GM19467 (cell line): ENCODE data around the gene FAT4.

Source experiments
- ATAC-seq: cut with Tn5 transposase; IDR thresholded peaks from one replicate; pipeline ENCODE4 v1.9.1; 2021; ENCODE audit warnings: mild to moderate bottlenecking, moderate library complexity; ENCODE audit not compliant: unreplicated experiment

Gene FAT4, protein sequence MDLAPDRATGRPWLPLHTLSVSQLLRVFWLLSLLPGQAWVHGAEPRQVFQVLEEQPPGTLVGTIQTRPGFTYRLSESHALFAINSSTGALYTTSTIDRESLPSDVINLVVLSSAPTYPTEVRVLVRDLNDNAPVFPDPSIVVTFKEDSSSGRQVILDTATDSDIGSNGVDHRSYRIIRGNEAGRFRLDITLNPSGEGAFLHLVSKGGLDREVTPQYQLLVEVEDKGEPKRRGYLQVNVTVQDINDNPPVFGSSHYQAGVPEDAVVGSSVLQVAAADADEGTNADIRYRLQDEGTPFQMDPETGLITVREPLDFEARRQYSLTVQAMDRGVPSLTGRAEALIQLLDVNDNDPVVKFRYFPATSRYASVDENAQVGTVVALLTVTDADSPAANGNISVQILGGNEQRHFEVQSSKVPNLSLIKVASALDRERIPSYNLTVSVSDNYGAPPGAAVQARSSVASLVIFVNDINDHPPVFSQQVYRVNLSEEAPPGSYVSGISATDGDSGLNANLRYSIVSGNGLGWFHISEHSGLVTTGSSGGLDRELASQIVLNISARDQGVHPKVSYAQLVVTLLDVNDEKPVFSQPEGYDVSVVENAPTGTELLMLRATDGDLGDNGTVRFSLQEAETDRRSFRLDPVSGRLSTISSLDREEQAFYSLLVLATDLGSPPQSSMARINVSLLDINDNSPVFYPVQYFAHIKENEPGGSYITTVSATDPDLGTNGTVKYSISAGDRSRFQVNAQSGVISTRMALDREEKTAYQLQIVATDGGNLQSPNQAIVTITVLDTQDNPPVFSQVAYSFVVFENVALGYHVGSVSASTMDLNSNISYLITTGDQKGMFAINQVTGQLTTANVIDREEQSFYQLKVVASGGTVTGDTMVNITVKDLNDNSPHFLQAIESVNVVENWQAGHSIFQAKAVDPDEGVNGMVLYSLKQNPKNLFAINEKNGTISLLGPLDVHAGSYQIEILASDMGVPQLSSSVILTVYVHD (N-terminal part only)

DNA sequence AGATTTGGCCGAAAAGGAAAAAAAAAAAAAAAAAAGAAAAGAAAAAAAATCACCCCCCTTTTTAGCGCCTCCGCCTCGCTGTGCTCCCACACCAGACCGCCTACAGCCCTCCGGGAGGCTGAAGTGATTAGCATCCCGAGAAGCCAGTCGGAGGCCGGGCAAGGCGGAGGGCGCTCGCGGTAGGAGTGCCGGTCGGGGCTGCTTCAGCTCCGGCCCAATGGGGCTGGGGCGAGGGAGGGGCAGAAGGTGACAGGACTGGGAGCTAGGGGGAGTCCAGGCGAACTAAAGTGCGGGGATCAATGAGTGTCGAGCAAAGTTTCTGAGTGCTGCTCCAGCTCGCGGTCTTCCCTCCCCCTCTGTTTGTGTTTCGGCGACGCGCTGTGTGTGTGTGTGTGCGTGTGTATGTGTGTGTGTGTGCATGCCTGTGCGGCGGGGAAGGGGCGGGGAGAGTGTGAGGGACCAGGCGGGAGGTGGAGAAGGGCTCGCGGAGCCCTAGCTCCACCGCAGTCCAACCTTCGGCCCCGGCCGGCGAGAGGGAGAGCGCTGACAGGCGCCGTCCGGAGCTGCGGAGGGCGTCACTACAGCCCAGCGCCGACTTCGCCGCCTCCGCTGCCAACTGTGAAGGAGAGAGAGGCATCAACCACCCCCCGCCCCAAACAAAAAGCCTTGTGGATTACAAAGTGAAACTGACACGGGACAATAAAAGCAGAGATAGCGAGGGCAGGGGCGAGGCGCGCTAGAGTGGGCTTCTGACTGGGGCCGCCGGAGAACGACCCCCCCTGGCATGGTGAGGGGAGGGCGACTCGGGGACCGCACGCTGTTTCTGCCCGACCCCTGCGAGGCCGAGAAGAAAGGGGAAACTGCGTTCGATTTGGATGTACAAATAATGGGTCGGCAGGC lies at the start of gene FAT4:
Gene FAT4 (plus strand): TSS at position 280 of the 900 bp plus-strand sequence. CDS start 1,457 bp downstream, outside the sequence.
- ATAC-seq, result peak; percentile 71

DNA sequence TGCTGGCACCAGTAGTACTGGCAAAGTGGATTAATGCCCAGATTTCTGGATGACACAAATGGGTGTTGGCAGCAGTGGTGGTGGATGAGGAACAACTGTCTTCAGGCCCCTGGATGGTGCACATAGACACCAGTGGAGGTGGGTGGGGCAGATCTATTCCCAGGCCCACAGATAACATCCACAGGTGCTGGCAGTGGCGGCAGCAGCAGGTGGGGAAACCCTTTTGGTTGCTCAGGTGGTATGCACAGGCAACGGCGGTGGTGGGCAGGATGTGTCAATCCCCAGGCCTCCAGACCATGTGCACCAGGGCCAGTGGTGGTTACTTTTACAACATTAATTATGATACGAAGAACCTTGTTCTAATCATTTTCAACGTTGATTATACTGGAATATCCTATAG lies 48.9 kb upstream of the FAT4 start:
- no peak for ATAC-seq

DNA sequence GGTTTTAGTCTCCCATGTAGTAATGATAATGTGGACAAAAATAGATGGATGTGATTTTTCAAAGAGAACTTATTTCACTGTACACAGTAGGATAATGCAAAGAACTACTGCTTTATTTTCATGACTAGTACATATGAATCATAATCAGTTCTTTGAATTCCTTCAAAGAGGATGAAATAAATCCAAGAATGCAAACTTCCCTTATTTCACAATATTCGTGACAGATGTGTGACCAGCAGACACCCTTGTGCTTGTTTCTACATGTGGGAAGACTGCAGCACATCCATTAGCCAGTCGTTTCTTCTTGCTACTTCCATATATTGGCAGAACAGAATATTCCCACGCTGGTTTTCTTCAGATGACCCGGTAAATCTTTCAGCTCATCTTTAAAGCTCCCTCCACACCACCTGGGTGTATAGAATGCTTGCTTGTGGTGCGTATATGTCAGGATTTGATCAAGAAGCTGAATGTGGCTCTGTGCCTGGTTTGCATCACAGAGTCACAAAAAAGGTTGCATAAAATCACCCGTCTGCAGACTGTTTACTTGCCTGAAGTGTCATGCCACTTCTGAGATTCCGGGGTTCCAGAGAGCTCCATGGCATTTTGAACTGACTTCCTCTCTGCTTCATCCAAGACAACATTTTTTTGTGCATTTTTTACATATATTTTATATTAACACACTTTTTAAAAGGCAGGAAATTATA lies 47.7 kb upstream of the FAT4 start:
- ATAC-seq, result no peak

DNA sequence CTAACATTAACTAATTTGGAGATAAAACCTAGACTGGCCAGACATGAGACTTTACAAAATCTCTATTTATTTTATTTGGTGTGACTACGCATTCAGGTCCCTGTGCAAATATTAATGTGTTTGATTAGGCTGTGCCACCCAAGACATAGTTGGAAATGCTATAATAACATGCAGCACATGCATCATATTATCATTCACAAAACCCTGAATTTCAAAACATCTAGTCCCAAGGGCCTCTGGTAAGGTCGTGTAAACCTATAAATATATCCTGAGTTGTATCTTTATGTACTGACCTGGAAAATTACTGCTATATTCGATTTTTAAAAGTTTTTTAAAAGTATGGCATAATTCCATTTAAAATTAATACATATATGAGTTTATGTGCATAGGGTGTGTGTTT lies 47.1 kb upstream of the FAT4 start:
- ATAC-seq, result no peak

DNA sequence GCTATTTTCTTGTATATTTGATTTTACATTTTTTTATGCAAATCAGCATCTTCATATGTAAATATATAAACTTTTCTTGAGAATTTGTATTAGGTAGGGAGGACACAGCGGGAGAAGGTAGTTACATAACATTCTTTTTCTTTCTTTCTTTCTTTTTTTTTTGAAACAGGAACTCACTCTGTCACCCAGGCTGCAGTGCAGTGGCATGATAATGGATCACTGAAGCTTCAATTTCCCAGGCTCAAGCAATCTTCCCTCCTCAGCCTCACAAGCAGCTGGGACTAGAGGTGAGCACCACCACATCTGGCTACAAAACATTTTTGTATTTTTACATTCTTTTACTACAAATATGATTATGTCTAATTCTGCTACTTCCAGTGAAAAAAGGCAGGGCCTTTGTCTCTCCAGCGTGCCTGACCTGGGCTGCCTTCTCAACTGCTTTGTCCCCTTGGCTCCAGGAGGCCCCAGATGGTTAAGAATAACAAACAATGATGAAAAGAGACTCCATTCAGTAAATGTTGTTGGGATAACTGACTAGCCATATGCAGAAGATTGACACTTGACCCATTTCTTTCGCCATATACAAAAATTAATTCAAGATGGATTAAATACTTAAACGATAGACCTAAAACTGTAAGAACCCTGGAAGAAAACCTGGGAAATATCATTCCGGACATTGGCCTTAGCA lies 46.5 kb upstream of the FAT4 start:
- no peak for ATAC-seq

DNA sequence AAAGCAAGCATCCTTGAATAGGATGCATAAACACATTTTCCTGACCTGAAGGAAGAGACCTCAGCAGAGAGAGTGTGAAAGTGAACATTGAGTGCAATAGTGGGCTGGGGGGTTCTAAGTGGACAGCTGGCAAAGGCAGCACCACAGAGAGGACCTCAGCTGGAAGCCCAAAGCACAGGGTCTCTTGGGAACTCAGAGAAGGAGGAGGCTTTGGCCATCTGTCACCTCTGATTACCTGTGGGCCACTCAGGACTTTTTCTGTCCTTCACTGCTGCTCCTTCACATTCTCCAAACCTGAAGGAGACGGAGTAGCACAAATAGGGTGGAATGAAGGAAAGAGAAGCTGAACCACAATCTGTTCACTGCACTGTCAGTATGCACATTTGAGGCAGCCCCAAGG lies 37.9 kb upstream of the FAT4 start:
- no peak for ATAC-seq

DNA sequence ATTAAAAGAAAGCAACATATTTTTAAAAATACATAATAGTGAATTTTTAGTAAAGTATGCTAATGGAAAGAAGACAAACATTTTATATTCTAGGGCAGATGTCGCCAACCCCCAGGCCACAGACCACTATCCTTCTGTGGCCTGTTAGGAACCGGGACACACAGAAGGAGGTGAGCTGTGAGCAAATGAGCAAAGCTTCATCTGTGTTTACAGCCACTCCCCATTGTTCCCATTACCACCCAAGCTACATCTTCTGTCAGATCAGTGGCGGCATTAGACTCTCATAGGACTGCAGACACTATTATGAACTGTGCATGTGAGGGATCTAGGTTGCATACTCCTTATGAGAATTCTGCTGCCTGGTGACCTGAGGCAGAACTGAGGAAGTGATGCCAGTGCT lies 37.0 kb upstream of the FAT4 start:
- ATAC-seq, result no peak

DNA sequence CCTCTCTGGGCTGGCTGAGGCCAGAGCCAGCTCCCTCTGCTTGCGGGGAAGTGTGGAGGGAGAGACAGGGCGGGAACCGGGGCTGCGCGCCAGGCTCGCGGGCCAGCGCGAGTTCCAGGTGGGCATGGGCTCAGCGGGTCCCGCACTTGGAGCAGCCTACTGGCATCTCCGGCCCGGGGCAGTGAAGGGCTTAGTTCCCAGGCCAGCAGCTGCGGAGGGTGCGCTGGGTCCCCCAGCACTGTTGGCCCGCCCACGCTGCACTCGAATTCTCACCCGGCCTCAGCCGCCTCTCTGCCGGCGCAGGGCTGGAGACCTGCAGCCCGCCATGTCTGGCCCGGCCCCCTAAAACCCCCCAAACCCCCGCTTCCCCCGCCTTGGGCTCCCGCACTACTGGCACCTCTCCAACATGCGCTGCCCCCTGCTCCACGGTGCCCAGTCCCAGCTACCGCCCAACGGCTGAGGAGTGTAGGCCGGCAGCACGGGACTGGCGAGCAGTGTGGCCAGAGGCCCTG lies 33.8 kb upstream of the FAT4 start:
- no peak for ATAC-seq

DNA sequence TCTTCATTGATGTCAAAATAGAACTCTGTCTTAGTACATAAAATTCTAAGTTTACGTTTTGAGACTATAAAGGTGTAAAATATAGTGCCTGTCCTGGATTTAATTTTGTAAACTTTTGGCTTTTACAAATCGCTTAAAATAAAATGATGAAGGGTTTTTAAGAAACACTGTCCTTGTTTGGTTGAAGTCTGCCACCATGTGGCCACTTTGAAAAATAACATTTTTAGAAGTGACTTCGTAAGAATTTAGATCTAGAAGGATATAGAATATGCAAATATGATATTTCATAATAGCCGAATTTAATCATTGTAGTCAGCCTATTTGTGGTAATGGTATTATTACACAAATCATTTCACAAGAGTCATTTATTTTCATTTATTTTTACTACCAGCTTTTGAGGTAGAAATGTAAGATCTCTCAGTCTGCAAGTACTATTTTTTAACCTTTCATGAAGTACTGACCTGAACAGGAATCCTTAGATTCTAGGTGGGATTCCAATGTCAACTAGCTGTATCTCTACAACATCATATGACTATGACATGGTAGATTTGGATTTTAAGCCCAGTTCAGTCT lies 31.0 kb upstream of the FAT4 start:
- ATAC-seq, result no peak

DNA sequence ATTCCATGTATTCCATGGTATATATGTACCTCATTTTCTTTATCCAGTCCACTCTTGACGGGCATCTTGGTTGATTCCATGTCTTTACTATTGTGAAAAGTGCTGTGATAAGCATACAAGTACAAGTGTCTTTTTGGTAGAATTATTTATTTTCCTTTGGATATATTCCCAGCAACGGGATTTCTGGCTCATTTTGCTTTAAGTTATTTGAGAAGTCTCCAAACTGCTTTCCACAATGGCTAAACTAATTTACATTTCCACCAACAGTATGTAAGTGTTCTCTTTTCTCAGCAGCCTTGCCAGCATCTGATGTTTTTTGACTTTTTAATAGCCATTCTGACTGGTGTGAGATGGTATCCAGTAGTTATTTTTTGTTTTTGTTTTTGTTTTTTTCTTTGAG lies 17.6 kb upstream of the FAT4 start:
- no peak for ATAC-seq

DNA sequence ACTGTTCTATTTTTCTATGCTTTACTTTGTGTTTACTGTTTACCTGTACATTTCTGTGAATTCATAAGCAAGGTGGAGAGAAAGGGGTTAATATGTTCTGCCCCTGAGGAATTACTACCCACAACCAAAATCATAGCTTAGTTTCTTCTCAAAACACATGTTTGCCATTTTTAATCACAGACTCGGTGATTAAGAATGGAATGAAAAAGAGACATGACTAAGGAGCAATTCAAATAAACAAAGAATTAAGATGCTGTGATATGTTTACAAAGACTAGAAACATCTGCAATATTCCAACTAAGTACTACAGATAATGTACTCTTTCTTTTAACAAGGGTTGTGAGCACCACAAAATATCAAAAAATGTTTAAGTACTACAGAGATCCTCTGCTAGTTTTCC lies 11.7 kb upstream of the FAT4 start:
- ATAC-seq, result no peak

DNA sequence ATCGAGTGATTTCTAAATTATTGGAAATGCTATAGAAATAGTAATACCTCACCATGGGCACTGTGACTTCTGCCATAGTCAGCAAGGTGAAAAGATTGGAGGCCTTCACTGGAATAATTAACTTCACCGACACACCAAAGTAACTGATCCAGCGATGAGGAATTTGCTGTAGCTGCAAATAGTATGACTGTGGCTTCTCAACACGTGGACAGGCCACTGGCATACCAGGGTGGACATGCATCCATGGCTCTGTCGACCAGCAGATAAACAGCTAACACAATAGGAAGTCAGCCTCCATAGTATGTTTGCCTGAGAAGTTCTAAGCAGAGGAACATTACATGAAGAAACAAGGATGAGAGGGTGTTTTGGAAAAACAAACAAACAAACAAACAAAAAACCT lies 10.9 kb upstream of the FAT4 start:
- ATAC-seq, result no peak

DNA sequence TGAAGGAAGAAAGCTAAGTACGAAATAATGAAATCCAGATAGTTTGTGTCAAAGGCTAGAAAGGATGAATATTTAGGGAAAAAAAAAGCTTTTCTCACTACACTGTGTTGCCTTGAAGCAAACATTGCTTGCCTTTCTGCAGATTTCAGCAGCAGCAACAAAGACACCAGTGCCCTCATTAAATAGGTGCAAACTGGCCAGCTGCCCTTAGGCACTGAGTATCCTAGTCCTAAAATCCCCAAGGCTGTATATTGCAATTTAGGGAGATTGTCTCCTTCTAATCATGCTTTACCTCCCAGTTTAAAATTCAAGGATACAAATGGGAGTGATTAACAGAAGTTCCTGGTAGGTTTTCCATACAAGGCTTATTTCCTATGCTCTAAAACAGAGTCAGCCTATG lies 8.6 kb upstream of the FAT4 start:
- no peak for ATAC-seq

DNA sequence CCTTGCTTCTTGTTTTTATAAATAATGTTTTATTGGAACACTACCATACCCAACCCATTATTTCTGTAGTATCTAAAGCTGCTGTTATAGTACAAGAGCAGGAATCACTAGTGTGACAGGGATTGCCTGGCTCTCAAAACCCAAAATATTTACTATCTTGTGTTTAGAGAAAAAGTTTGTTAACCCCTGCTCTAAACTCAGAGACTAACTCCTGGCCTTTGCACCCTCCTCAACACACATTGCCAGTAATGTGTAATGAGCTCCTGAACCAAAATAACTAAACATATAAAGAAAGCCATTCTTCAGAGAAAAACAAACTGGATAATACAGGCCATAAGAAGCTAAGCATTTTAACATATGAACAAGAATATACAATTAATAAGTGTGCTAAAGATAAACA lies 8.2 kb upstream of the FAT4 start:
- ATAC-seq, result no peak

DNA sequence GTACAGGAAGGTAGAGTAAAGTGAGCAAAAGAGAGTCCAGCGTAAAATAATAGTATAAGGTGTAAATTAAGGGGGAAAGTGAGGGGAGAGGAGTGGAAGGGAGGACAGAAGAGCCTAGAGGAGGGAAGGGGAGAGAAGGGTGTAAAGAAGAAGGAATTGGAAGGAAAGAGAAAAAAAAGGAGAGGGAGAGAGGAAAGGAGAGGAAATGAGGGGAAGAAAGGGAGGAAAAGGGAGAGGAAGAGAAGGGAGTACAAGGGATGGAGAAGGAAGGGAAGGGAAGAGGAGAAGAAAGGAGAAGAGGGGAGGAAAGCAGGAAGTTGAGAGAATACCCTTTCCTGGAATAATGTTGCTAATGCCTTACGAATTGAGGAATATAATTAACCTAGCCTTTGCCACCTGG lies 3.3 kb upstream of the FAT4 start:
- ATAC-seq, result no peak

DNA sequence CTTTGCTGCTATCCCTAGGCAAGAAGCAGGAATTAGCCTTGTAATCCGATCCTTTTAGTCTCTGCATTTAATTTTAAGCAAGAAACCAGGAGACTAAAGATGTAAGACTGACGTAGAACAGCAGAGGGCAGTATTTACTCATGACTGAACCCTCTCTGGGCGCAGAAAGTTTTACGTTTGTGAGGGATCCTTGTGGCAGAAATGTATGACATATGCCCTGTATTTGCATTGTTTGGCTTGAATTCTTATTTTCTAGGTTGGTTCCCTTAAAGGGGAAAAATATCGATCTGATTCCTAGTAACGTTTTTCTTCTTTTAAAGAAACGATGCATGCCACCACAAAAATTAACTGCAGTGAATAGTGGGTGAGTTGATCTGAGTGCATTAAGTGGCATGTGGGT lies 1.3 kb upstream of the FAT4 start:
- ATAC-seq, result peak; percentile 46

DNA sequence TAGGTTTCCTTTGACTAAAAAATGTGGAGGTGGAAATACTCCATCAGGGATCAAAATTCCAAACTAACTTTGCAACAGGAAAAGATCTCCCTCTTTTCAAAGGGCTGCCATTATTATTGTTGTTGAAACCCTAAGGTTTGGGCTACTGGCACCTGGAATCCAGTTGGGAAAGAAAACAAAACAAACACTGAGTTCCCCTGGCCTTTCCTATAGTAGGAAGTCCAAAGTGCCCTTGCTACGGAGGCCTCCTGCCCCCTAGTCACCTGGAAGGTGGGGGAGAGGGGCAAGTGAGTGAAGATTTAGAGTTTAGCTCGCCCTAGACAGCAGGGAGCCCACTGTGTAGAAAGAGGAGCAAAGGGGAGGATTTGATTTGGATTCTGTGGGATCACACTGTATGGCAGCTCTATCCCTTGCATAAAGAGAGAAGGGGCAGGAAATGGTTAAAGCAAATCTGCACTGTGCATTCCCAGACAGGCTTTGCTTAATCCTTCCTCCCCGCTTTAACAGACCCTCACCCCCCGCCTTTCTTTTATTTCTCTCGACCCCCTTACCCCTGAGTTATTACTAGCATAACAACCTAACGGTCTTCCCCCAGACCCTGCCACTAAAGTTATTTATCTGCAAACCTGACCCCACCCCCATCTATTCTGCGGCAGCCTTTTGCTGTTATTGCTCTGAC lies 627 bp upstream of the FAT4 start:
- no peak for ATAC-seq

DNA sequence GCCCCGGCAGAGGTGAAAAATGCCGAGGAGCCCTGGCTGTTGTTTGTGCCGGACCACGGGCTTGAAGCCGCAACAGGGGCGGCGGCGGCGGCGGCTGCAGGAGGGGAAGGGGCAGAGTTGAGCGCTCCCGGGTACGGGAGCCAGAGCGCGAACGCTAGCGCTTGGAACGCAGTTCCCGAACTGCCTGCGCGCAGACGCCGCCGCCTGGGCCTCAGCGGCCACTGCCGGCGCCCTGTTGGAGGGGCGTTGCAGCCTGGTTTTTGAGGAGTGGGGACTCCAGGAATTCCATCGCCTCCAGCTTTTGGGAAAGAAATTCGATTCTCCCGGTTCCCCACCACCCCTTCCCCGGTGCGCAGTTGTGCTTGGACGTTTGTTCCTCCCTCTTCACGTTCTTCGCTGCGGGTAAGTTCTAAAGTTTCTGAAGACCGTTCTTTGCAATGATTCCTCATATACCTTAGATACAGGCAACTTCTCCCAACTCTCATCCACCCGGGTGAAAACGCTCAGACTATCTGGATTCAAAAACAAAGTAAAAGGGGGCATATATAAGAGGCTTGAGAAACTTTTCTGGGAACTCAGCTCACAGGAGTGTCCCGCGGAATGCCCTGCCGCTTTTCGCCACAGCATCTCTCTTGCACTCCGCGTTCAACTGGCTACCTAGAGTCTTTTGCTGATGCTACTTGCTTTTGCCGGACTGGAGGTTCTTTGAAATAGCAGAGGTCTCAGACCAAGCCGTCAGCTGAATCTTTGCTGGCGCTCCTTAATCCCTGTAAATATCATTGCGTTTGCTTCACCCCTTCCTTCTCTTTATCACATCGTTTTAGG lies 1.0 kb downstream of the FAT4 start:
- no peak for ATAC-seq
